HG02885 (cell line): ENCODE measurements around the gene ZYG11B.
"Not testable (repeated sequence)": the region's sequence is repeated elsewhere in the genome, so short reads cannot be mapped to it uniquely, and the experiment has no call there.

Source experiments
- ATAC-seq: cut with Tn5 transposase; IDR thresholded peaks from one replicate; pipeline ENCODE4 v1.9.1; 2021; ENCODE audit warnings: mild to moderate bottlenecking; ENCODE audit not compliant: unreplicated experiment, poor library complexity

Gene ZYG11B

DNA sequence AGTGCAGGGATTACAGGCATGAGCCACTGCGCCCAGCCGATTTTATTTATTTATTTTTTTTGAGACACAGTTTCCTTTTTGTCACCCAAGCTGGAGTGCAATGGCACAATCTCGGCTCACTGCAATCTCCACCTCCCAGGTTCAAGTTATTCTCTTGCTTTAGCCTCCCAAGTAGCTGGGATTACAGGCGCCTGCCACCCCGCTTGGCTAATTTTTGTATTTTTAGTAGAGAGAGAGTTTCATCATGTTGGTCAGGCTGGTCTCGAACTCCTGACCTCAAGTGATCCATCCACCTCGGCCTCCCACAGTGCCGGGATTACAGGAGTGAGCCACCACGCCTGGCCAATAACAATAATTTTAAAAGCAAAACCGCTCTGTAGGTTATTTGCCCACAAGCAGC, 112.9 kb downstream of the ZYG11B start:
- ATAC-seq: not testable (repeated sequence)

DNA sequence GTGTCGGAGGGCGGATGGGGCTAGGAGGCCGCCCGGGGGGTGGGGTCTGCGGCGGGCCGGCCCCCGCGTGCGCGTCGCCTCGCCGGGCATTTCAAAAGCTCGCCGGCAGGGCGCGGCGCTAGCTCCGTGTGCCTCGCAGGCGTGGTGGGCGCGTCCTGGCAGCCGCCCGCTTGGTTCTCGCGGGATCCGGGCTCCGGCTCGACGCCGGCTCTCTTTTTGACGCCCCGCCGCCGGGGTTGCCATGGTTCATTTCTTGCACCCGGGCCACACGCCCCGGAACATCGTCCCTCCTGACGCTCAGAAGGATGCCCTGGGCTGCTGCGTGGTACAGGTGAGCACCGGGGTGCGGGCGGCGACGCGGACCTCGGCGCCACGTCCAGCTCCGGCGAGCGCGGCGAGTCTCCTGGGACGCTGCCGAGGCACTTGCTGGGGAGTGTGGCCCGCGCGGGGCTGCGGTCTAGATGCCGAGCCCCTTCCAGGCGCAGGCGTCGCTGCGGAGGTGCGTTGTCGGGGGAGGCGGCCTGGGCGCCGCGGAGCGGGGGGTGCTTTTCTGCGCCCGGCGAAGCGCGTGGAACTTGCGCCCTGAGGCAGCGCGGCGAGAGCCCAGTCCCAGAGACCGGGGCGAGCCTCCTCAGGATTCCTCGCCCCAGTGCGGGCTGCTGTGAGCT, 116.5 kb downstream of the ZYG11B start, which contains the start of gene ZYG11A:
Gene ZYG11A (plus strand): TSS at position 118 of the 668 bp plus-strand sequence. CDS start 124 bp downstream, at position 242.
- ATAC-seq: peak; percentile 90

DNA sequence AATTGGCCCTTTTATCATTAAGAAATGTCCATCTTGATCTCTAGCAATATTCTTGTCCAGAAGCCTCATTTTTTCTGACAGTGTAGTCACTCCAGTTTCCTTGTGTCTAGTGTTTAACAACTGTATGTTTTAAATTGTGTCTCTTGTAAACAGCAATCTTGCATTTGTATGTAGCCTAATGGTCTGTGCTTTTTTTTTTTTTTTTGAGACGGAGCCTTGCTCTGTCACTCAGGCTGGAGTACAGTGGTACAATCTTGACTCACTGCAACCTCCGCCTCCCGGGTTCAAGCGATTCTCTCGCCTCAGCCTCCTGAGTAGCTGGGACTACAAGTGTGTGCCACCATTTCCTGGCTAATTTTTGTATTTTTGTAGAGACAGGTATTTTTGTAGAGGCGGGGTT, 118.9 kb downstream of the ZYG11B start:
- not testable (repeated sequence) for ATAC-seq

DNA sequence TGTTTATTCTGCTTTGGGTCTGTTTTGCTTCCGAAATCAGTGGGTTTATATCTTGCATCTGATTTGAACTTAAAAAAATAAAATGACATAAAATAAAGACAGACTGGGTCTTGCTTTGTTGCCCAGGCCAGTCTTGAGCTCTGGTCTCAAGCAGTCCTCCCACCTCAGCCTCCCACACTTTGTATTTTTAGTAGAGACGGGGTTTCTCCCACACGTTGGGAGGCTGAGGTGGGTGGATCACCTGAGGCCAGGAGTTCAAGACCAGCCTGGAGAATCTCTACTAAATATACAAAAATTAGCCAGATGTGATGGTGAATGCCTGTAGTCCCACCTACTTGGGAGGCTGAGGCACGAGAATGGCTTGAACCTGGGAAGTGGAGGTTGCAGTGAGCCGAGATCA, 122.2 kb downstream of the ZYG11B start:
- no peak for ATAC-seq

DNA sequence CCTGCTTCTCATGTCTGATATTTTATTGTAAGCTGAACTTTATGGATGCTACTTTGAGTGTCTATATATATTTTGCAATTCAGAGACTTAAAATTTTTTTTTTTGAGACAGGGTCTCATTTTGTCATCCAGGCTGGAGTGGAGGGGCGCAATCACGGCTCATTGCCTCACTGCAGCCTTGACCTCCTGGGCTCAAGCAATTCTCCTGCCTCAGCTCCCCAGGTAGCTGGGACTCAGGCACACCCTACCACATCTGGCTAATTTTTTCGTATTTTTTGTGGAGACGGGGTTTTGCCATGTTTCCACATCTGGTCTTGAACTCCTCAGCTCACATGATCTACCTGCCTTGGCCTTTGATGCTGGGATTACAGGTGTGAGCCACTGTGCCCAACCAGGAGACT, 124.7 kb downstream of the ZYG11B start:
- ATAC-seq: no peak

DNA sequence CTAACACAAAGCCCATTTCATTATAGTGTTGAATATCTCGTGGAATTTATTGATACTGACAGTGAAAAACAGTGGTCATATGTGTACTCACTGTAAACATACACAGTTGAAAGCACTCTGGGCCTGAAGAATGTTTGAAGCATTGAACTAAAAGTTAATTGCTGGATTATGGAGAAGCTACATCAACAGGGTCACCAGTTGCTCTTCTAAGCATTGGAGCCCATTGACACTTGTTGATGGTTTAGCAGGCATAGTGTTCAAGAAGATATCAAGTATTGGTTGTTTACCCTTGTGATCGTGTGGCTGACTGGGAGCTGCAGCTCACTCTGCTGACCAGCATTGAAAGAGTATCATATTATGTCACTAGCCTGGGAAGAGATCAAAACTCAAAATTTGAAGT, 126.6 kb downstream of the ZYG11B start:
- no peak for ATAC-seq

DNA sequence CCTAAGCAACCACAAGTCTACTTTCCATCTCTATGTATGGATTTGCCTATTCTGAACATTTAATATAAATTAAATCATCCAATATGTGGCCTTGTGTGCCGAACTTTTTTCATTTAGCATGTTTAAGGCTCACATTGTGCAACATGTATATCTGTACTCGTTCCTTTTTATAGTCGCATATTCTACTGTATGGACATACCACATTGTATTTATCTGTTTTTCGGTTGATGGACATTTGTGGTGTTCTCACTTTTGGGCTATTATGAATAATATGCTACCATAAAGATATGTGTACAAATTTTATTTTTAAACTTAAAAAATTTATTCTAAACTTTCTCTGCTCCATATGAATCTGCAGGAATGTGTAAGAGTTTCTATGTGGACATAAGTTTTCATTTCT, 129.3 kb downstream of the ZYG11B start:
- ATAC-seq: no peak

DNA sequence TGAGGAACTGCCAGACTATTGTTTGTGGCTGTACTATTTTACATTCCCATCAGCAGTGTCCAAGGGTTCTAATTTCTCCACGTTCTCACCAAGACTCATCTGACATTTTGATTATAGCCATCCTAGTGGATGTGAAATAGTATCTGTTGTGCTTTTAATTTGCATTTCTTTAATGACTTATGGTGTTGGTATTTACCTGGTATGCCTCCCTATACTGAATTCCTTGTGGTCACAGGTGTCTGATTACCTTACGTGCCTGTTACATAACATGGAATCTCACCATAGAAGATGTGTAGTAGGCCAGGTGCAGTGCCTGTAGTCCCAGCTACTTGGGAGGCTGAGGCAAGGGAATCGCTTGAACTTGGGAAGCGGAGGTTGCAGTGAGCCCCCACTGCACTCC, 129.8 kb downstream of the ZYG11B start:
- no peak for ATAC-seq

DNA sequence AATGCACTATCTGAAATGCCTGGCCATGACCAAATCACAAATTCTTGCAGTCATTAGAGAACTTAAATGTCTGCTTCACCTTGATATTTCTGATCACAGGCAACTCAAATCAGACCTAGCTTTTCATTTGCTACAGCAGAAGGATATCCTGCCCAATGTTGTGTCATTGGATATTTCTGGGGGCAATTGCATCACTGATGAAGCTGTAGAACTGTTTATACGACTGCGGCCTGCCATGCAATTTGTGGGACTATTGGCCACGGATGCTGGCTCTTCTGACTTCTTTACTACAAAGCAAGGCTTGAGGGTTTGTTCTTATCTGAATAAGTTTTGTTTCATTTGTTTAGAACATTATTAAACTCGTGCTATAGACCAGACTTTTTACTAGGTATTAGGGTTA, 131.2 kb downstream of the ZYG11B start:
- ATAC-seq: no peak

DNA sequence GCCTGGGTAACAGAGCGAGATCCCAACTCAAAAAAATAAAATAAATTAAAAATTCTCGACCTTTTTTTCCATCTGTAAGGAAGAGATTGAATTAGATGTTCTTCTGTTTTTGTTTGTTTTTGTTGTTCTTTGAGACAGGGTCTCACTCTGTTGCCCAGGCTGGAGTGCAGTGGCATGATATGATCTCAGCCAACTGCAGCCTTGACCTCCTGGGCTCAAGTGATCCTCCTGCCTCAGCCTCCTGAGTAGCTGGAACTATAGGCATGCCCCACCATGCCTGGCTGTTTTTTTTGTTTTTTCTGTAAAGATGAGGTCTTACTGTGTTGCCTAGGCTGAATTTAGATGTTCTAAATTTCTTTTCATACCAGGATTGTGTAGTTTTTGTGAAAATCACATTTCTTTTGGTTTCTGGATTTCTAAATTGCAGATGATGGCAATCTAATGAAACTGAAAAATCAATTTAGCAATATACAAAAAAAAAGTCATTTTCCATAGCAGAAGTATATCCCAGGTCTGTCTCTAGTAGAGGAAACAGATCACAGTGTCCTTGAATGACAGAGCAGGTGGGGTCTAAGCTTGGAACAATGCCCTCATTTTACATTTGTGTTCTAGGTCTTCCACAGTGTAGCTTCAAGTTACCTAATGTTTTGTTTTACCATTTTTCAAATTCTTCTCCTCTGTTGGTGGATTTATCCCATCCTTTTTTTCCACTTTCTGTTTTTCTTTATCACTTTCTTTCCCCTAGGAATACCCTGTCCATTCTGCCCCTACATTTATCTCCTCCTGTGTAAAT, 136.6 kb downstream of the ZYG11B start:
- no peak for ATAC-seq

DNA sequence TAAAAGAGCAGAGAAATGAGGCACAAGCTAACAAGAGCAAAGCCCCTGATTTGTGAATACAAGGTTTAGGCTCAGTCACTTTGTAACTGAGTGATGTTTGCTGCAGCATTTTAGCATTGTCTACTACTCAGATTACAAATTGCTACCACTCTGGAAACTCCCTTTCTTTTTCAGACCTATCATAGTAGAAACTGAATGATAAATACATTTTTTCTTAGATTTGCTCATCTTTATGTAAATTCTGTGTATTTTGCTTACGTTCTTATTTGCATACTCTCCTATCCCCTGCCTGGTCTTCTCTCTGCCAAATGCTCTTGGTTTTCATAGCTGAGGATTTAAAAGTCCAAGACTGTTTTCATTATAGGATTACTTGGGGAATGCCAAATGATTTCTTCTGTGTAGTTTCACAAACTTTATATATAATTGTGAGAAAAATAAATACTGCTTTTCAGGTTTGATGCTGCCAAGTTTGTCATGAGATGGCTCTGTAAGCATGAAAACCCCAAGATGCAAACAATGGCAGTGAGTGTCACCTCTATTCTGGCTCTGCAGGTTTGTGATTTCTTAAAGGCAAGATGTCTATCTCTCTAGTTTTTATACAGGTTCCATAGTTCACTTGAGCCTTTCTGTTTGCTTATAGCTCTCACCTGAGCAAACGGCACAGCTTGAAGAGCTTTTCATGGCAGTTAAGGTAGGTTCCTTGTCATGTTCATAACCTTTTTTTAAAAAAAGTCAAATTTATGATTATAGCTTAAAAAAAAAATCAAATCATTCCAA, 141.0 kb downstream of the ZYG11B start:
- peak; percentile 87 for ATAC-seq

DNA sequence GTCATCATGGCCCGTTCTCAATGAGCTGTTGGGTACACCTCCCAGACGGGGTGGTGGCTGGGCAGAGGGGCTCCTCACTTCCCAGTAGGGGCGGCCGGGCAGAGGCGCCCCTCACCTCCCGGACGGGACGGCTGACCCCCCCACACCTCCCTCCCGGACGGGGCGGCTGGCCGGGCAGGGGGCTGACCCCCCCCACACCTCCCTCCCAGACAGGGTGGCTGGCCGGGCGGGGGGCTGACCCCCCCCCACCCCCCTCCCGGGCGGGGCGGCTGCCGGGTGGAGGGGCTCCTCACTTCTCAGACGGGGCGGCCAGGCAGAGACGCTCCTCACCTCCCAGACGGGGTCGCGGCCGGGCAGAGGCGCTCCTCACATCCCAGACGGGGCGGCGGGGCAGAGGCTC, 143.5 kb downstream of the ZYG11B start:
- not testable (repeated sequence) for ATAC-seq

DNA sequence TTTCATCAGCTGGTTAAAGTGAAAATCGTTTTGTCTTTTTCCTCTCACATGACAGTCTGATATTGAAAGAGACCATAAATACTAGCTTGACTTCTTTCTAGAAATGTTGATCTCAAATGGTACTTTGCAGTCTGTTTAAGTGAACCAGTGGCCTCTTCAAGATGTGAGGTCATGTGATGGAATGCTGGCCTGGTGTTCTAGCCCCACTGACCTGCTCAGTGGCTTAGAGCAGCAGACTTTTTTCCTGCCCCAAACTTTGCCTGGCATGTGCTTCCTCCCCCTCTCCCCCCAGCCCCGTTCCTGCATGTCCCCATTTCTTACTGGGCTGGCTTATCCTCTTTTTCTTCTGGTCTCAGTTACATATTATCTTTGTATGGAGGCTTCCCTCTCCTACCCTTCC, 150.6 kb downstream of the ZYG11B start:
- ATAC-seq: no peak
